Measurements from ENCODE around the gene ARAP2. TPM values are rescaled to one million over a fixed set of nuclear protein-coding genes. Genes with fewer than 3 reads are reported as not detected.

The ARAP2 gene, protein sequence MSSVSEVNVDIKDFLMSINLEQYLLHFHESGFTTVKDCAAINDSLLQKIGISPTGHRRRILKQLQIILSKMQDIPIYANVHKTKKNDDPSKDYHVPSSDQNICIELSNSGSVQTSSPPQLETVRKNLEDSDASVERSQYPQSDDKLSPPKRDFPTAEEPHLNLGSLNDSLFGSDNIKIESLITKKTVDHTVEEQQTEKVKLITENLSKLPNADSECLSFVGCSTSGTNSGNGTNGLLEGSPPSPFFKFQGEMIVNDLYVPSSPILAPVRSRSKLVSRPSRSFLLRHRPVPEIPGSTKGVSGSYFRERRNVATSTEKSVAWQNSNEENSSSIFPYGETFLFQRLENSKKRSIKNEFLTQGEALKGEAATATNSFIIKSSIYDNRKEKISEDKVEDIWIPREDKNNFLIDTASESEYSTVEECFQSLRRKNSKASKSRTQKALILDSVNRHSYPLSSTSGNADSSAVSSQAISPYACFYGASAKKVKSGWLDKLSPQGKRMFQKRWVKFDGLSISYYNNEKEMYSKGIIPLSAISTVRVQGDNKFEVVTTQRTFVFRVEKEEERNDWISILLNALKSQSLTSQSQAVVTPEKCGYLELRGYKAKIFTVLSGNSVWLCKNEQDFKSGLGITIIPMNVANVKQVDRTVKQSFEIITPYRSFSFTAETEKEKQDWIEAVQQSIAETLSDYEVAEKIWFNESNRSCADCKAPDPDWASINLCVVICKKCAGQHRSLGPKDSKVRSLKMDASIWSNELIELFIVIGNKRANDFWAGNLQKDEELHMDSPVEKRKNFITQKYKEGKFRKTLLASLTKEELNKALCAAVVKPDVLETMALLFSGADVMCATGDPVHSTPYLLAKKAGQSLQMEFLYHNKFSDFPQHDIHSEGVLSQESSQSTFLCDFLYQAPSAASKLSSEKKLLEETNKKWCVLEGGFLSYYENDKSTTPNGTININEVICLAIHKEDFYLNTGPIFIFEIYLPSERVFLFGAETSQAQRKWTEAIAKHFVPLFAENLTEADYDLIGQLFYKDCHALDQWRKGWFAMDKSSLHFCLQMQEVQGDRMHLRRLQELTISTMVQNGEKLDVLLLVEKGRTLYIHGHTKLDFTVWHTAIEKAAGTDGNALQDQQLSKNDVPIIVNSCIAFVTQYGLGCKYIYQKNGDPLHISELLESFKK (N-terminal part only)
- polyA plus RNA-seq (3.8 to 9.3 TPM (median 7.2 TPM) in 3 replicates), polyA minus RNA-seq (3.5 to 42.7 TPM (median 27.0 TPM) in 3 replicates)
- polyA plus RNA-seq (2011; ENCODE audit: low read depth): 52.3 TPM
- polyA plus RNA-seq (2011; cell fraction: cytosol; rRNA removed): 2.5 and 5.6 TPM in 2 replicates
- polyA plus RNA-seq (2011; cell fraction: nucleus; rRNA removed): 8.8 and 13.1 TPM in 2 replicates
- polyA plus RNA-seq (2012; ENCODE audit: low replicate concordance): 5.6 and 16.2 TPM in 2 replicates
- 8.2 TPM for polyA minus RNA-seq (2011; cell fraction: cytosol; rRNA and poly(A)+ RNA removed)
- polyA minus RNA-seq (2011; cell fraction: nucleus; rRNA and poly(A)+ RNA removed): 23.8 and 62.5 TPM in 2 replicates

DNA sequence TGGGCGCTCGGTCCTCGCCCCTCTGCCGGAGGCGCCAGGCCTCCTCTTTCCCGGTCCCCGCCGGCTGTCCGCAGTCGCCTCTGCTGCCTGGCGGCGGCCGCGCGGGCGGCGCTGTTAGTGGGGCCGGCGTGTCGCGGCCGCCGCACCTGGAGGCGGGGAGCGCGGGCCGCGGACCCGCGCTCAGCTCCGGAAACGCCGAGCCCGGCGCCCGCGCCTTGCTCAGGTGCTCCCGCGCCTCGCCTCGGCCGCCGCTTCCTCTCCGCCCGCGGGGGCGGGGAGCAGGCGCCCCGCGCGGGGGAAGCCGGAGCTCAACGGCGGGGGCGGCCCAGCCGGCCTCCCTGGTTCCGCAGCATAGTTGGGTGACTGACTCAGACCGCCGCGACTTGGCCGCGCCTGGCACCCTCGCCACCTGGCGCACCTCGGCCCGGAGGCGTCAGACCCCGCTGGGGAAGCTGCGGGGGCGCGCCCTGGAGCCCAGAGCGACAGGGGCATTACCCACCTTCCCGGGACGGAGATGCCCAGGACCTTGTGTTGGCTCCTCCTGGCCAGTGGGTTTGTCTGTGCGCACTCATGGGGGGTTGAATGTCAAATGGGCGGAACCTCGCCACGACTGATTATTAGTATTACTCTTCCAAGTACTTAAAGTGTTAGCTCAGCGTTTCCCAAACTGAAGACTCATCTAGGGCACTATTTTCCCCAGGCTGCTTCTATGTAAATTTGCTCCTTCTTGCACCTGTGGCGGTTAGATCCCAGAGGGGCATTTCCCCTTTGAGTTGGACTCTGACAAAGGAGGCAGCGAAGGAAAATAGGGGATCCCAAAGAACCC is at the start of gene ARAP2:
ARAP2 (minus strand) TSS at position 258 of the 826 bp plus-strand sequence. CDS start 15,028 bp downstream, outside the sequence.
- no peaks in the 10 kb centered on the region for H3K9me1 ChIP-seq (ENCODE audit: control insufficient read depth, extremely low read depth, insufficient read depth, low read length)
- H3K4me1 ChIP-seq (ENCODE audit: control insufficient read depth, extremely low read depth, insufficient read depth, low read length): peaks cover 12% of the 10 kb centered on the region
- peak; percentile 20 for FAIRE-seq
- DNase-seq (ENCODE audit: low read depth, low spot score): no peak
- no peaks in the 10 kb centered on the region for H3K36me3 ChIP-seq (ENCODE audit: control insufficient read depth in 2 of 2, extremely low read depth in 1 of 2, insufficient read depth in 2 of 2, low read length in 2 of 2)
- dilution Hi-C loops (cut with MboI; ENCODE audit: extremely low pct_ligation_motif_present, low sequenced_read_pairs): no loop called here
- peak within 1 kb of the TSS; percentile 93 for H3K4me2 ChIP-seq (ENCODE audit: control insufficient read depth, extremely low read depth, insufficient read depth, low read depth, low read length)
- peak within 1 kb of the TSS; percentile 87 for H3K27ac ChIP-seq (ENCODE audit: control insufficient read depth, insufficient read depth, low read length)
- H3K79me2 ChIP-seq (ENCODE audit: control insufficient read depth, insufficient read depth, low read length): peaks cover 31% of the 10 kb centered on the region
- no peaks in the 10 kb centered on the region for H4K20me1 ChIP-seq (ENCODE audit: control insufficient read depth, extremely low read depth, insufficient read depth, low read length)
- H3K9me3 ChIP-seq (ENCODE audit: control insufficient read depth, low read depth, low read length): no peaks in the 10 kb centered on the region
- peak within 1 kb of the TSS; percentile 77 to 97 (median 97) for H3K4me3 ChIP-seq (ENCODE audit: control insufficient read depth in 2 of 3, extremely low read depth in 1 of 3, insufficient read depth in 2 of 3, low read depth in 1 of 3, low read length in 3 of 3)
- H3K27me3 ChIP-seq (ENCODE audit: control insufficient read depth, extremely low read depth, insufficient read depth, low read length): no peaks in the 10 kb centered on the region
- H3K9ac ChIP-seq (ENCODE audit: control insufficient read depth, extremely low read depth, insufficient read depth, low read length): peak within 1 kb of the TSS; percentile 91
- no peak for TF ChIP-seq EZH2 (IDR thresholded peaks at IDR 0.05; ENCODE audit: low read length)
- TF ChIP-seq, protein P1, sequence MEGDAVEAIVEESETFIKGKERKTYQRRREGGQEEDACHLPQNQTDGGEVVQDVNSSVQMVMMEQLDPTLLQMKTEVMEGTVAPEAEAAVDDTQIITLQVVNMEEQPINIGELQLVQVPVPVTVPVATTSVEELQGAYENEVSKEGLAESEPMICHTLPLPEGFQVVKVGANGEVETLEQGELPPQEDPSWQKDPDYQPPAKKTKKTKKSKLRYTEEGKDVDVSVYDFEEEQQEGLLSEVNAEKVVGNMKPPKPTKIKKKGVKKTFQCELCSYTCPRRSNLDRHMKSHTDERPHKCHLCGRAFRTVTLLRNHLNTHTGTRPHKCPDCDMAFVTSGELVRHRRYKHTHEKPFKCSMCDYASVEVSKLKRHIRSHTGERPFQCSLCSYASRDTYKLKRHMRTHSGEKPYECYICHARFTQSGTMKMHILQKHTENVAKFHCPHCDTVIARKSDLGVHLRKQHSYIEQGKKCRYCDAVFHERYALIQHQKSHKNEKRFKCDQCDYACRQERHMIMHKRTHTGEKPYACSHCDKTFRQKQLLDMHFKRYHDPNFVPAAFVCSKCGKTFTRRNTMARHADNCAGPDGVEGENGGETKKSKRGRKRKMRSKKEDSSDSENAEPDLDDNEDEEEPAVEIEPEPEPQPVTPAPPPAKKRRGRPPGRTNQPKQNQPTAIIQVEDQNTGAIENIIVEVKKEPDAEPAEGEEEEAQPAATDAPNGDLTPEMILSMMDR (optimal IDR thresholded peaks at IDR 0.05 in 1 of 3, IDR thresholded peaks at IDR 0.05 in 1 of 3, conservative IDR thresholded peaks at IDR 0.05 in 1 of 3; ENCODE audit: extremely low read depth in 1 of 3, insufficient read depth in 2 of 3, low read length in 3 of 3): no peak
- H2AFZ ChIP-seq (ENCODE audit: control insufficient read depth, low read length): peak within 1 kb of the TSS; percentile 81

Measured in keratinocyte (primary cell).